ENCODE measurements around the gene CATSPER1. TPM values are rescaled to one million over a fixed set of nuclear protein-coding genes. Genes with fewer than 3 reads are reported as not detected.

Gene CATSPER1
- total and polyA plus RNA-seq, 2 of the 8 experiments (the other 6 are each of a cell fraction or from before 2014, with no cell fraction given), result not detected

GRCh38 chr11:66022401-66023185 lies 3.7 kb downstream of the CATSPER1 start:
- Histone ChIP-seq H3K27ac (ENCODE audit: low read depth, low read length) (no peak overlapping the region), H3K27me3 (replicated peaks in 1 of 4; ENCODE audit: control insufficient read depth in 3 of 4, extremely low read depth in 1 of 4, insufficient read depth in 3 of 4, low read length in 3 of 4) (peaks cover 0 to 18% (median 5%) of the 10 kb centered on the region in 4 experiments; a peak in 4 of 7 replicates), H3K4ac (replicated peaks; ENCODE audit: insufficient read length, low read depth, low read length) (no peak overlapping the region), H3K4me1 (replicated peaks in 1 of 4; ENCODE audit: control insufficient read depth in 3 of 4, insufficient read depth in 4 of 4, low read length in 3 of 4) (peaks cover 0 to 3% (median 1%) of the 10 kb centered on the region in 4 experiments; a peak in 1 of 7 replicates), H3K79me1 (ENCODE audit: low read depth, low read length) (no peaks in the 10 kb centered on the region), H2AK5ac (ENCODE audit: low read depth, low read length) (no peak overlapping the region), H3K18ac (ENCODE audit: extremely low read depth, low read length) (no peak overlapping the region; the same call in 1 of the 2 replicates), H2BK120ac (replicated peaks; ENCODE audit: low read depth, low read length) (no peak overlapping the region), H2BK12ac (ENCODE audit: low read depth, low read length) (0 out of 2 replicates have a peak overlapping the region, but pooled peaks have one; percentile 39), H3K56ac (replicated peaks; ENCODE audit: insufficient read length, low read depth, low read length) (no peak overlapping the region), H2AFZ (ENCODE audit: low read length) (peak overlapping the region; percentile 51; the same call in 1 of the 2 replicates), H3K23me2 (ENCODE audit: low read depth, low read length) (no peaks in the 10 kb centered on the region), H2BK20ac (ENCODE audit: low read length) (no peak overlapping the region), H2BK5ac (ENCODE audit: low read depth, low read length) (no peak overlapping the region), H3K9ac (replicated peaks in 1 of 4; ENCODE audit: extremely low read depth in 1 of 4, low read depth in 3 of 4, low read length in 3 of 4) (no peak overlapping the region), H4K8ac (ENCODE audit: extremely low read depth, insufficient read depth, low read length) (no peak overlapping the region; the same call in 1 of the 2 replicates), H4K5ac (ENCODE audit: insufficient read length, low read depth, low read length) (no peak overlapping the region), H4K20me1 (replicated peaks in 1 of 2; ENCODE audit: control insufficient read depth in 1 of 2, insufficient read depth in 2 of 2, low read length in 2 of 2) (no peaks in the 10 kb centered on the region), H3K9me3 (ENCODE audit: insufficient read depth in 2 of 2, low read depth in 1 of 2, low read length in 1 of 2) (no peaks in the 10 kb centered on the region), H3K14ac (ENCODE audit: insufficient read length) (no peak overlapping the region), H3K23ac (ENCODE audit: insufficient read length) (no peak overlapping the region), H2BK15ac (ENCODE audit: low read length) (0 out of 2 replicates have a peak overlapping the region, but pooled peaks have one; percentile 9), H3K4me3 (ENCODE audit: extremely low read depth in 1 of 4, insufficient read depth in 2 of 4, low read depth in 3 of 4, low read length in 4 of 4) (peak overlapping the region in 1 of 4 experiments; percentile 10; a peak in 1 of 8 replicates), H3K36me3 (ENCODE audit: control insufficient read depth in 2 of 4, insufficient read depth in 4 of 4, low read length in 3 of 4) (no peaks in the 10 kb centered on the region), H4K91ac (replicated peaks; ENCODE audit: insufficient read length, low read length) (no peak overlapping the region), H3K4me2 (ENCODE audit: insufficient read depth in 1 of 2, low read depth in 2 of 2, low read length in 2 of 2) (peak overlapping the region in 1 of 2 experiments; percentile 41; a peak in 2 of 4 replicates), H3K79me2 (ENCODE audit: control insufficient read depth in 1 of 2, insufficient read depth in 2 of 2, low read length in 2 of 2) (no peaks in the 10 kb centered on the region)
- CTCF ChIA-PET (ENCODE audit: partially characterized antibody), result interaction anchor here (0.6 to 4.1 kb wide), 29 partner anchors 11 to 221 kb away, joined by 3 to 39 read pairs (median 4); partner anchors contain the start of genes BANF1, CST6, CTSW and EIF1AD
- DNase-seq (ENCODE audit: low read depth in 1 of 2, low spot score in 2 of 2) (peak; percentile 49 to 99), FAIRE-seq (no peak)
- WGBS, 2 experiments (ENCODE audit: extremely low coverage in 1 of 2, insufficient coverage in 1 of 2, insufficient read length in 1 of 2, insufficient replicate concordance in 2 of 2, low coverage in 1 of 2, low lambda C conversion rate in 2 of 2, missing lambda C conversion rate in 1 of 2), result 33% methylated on average over 46 of the region's 46 CpGs; no CpG with 5 or more reads in 1 of the 2 experiments
- POLR2A ChIA-PET (ENCODE audit: partially characterized antibody), result interaction anchor here (0.8 to 1.7 kb wide), 4 partner anchors 10 to 163 kb away, joined by 4 to 6 read pairs (median 4); partner anchors contain the start of genes BANF1, EIF1AD and MUS81
- TF ChIP-seq HDAC6 (IDR thresholded peaks at IDR 0.05; ENCODE audit: low read depth, low read length) (no peak), NRF1 (IDR thresholded peaks at IDR 0.05; ENCODE audit: low read depth, low read length) (no peak), JUND (IDR thresholded peaks at IDR 0.05; ENCODE audit: low read length) (0 out of 2 replicates have a peak, but pooled peaks have one; percentile 30), SRF (IDR thresholded peaks at IDR 0.05; ENCODE audit: low read depth, low read length) (no peak), NANOG (IDR thresholded peaks at IDR 0.05; ENCODE audit: insufficient read depth, low read depth, low read length, poor library complexity, severe bottlenecking) (no peak), CTCF (IDR thresholded peaks at IDR 0.05; ENCODE audit: control extremely low read depth in 1 of 3, insufficient read depth in 1 of 3, low read depth in 1 of 3, low read length in 3 of 3) (peak; percentile 86 to 96 (median 86)), CREB1 (IDR thresholded peaks at IDR 0.05) (peak; percentile 62), EP300 (IDR thresholded peaks at IDR 0.05; ENCODE audit: borderline replicate concordance in 1 of 2, low read depth in 2 of 2, low read length in 2 of 2) (peak in 1 of 2 experiments; percentile 60; a peak in 1 of 3 replicates)
